Endodermal cell (in vitro differentiated cells): Measurements from ENCODE around the gene MT1M. TPM values are rescaled to one million over a fixed set of nuclear protein-coding genes. Genes with fewer than 3 reads are reported as not detected.
A peak's percentile ranks its signal among the peaks of the same experiment; 100 is the strongest.

Experiments used
- DNase-seq: peaks from one replicate; pipeline ENCODE4 v3.0.0-alpha.2; 2017
- H3K27ac ChIP-seq: 2 replicates; pipeline ENCODE4 v1.5.1; 2013; ENCODE audit warnings: mild to moderate bottlenecking, low read depth, low read length, moderate library complexity
- H3K27me3 ChIP-seq: 2 replicates; pipeline ENCODE4 v1.6.1; 2013; ENCODE audit warnings: mild to moderate bottlenecking, low read length, moderate library complexity; ENCODE audit not compliant: insufficient read depth, control insufficient read depth, poor library complexity, severe bottlenecking
- H3K36me3 ChIP-seq: 2 replicates; pipeline ENCODE4 v1.7.0; 2013; ENCODE audit warnings: mild to moderate bottlenecking, low read length, moderate library complexity; ENCODE audit not compliant: control insufficient read depth, insufficient read depth
- H3K4me1 ChIP-seq: one replicate; pipeline ENCODE4 v1.7.0; 2013; ENCODE audit warnings: low read length; ENCODE audit not compliant: control insufficient read depth, insufficient read depth
- H3K4me3 ChIP-seq: 2 replicates; pipeline ENCODE4 v1.5.1; 2013; ENCODE audit warnings: mild to moderate bottlenecking, low read length, moderate library complexity
- H3K9ac ChIP-seq: 2 replicates; pipeline ENCODE4 v1.6.1; 2013; ENCODE audit warnings: mild to moderate bottlenecking, low read length, moderate library complexity; ENCODE audit not compliant: poor library complexity, severe bottlenecking; ENCODE audit errors: extremely low read depth
- H3K9me3 ChIP-seq: 2 replicates; pipeline ENCODE4 v1.6.1; 2013; ENCODE audit warnings: mild to moderate bottlenecking, low read length, moderate library complexity; ENCODE audit not compliant: control insufficient read depth
- H3K27ac Mint-ChIP-seq: 2 replicates; pipeline ENCODE4 v1.8.0; 2020; ENCODE audit warnings: mixed read lengths
- H3K27me3 Mint-ChIP-seq: 2 replicates; pipeline ENCODE4 v1.8.0; 2021; ENCODE audit warnings: mild to moderate bottlenecking, mixed read lengths; ENCODE audit not compliant: insufficient read depth
- H3K36me3 Mint-ChIP-seq: 2 replicates; pipeline ENCODE4 v1.8.0; 2020; ENCODE audit warnings: low read depth, mixed read lengths
- H3K4me1 Mint-ChIP-seq: 2 replicates; pipeline ENCODE4 v1.8.0; 2020; ENCODE audit warnings: mixed read lengths
- H3K4me3 Mint-ChIP-seq: 2 replicates; pipeline ENCODE4 v1.8.0; 2020; ENCODE audit warnings: mild to moderate bottlenecking, moderate library complexity, mixed read lengths
- H3K9me3 Mint-ChIP-seq: 2 replicates; pipeline ENCODE4 v1.8.0; 2020; ENCODE audit warnings: mild to moderate bottlenecking, mixed read lengths
- WGBS, 2 experiments: methylation state at CpG; one replicate each; pipeline versions ENCODE4 v1.1.5 to v1.1.7; 2013; ENCODE audit warnings: missing lambda C conversion rate in 2 of 2, mixed read lengths in 1 of 2; ENCODE audit not compliant: insufficient coverage in 1 of 2, insufficient read length in 1 of 2; 5-methylcytosine and 5-hydroxymethylcytosine counted together
- total RNA-seq, 2 donors: library from RNA; stranded (reverse); fragmentation: NEBNext Ultra II Directional in 1 of 2; extraction: Animal tissue kit (Norgen Biotek cat#: 25700) in 1 of 2; gene quantifications; 2 replicates in 1 of 2; 3 replicates in 1 of 2; pipeline ENCODE4 v1.2.1, GENCODE V29; 2021
- TF ChIP-seq, protein P1 (sequence below): fragments of 200-600 bp; sonication (generic); conservative IDR thresholded peaks from 2 replicates; pipeline ENCODE4 v1.5.0; 2021; ENCODE audit warnings: antibody characterized with exemption, mild to moderate bottlenecking

The MT1M gene
- total RNA-seq, 2 donors from 2014 or later = not detected

DNA sequence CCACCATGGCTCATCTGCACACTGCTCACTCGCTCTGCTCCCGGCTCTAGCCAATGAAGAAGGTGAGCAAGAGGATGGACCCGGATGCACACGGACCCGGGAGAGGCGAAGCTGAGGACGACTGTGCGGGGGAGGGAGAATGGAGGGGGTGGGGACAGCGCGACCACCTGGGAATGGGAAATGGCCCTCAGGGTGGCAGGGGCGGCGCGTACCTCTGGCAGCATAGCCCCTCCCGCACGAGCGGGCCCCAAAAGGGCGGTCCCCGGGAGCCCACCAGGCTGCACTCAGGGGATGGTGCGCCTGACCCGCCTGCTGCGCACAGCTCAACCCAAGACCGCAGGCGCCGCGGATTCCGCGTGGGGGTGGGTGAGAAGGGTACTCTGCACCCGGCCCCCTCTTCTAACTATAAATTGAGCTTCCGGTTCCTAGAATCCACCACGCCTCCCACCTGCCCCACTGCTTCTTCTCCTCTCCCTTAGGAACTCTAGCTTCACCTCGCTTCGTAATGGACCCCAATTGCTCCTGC is 43.3 kb downstream of the MT1M start:
- 21 to 27% methylated on average over 3 to 32 of the region's 32 CpGs for WGBS, 2 experiments
- no peaks in the 10 kb centered on the region for H3K36me3 Mint-ChIP-seq
- Histone ChIP-seq H3K27ac (no peak overlapping the region), H3K9me3 (no peaks in the 10 kb centered on the region), H3K27me3 (peaks cover 84% of the 10 kb centered on the region), H3K4me1 (no peaks in the 10 kb centered on the region), H3K36me3 (no peaks in the 10 kb centered on the region), H3K4me3 (peak overlapping the region; percentile 74), H3K9ac (no peak overlapping the region)
- H3K9me3 Mint-ChIP-seq = no peaks in the 10 kb centered on the region
- DNase-seq = peak; percentile 84
- H3K4me1 Mint-ChIP-seq = peaks cover 19% of the 10 kb centered on the region
- peaks cover 64% of the 10 kb centered on the region for H3K27me3 Mint-ChIP-seq
- H3K27ac Mint-ChIP-seq = no peak overlapping the region
- peak overlapping the region; percentile 64 for H3K4me3 Mint-ChIP-seq
- TF ChIP-seq, protein P1, sequence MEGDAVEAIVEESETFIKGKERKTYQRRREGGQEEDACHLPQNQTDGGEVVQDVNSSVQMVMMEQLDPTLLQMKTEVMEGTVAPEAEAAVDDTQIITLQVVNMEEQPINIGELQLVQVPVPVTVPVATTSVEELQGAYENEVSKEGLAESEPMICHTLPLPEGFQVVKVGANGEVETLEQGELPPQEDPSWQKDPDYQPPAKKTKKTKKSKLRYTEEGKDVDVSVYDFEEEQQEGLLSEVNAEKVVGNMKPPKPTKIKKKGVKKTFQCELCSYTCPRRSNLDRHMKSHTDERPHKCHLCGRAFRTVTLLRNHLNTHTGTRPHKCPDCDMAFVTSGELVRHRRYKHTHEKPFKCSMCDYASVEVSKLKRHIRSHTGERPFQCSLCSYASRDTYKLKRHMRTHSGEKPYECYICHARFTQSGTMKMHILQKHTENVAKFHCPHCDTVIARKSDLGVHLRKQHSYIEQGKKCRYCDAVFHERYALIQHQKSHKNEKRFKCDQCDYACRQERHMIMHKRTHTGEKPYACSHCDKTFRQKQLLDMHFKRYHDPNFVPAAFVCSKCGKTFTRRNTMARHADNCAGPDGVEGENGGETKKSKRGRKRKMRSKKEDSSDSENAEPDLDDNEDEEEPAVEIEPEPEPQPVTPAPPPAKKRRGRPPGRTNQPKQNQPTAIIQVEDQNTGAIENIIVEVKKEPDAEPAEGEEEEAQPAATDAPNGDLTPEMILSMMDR = no peak

DNA sequence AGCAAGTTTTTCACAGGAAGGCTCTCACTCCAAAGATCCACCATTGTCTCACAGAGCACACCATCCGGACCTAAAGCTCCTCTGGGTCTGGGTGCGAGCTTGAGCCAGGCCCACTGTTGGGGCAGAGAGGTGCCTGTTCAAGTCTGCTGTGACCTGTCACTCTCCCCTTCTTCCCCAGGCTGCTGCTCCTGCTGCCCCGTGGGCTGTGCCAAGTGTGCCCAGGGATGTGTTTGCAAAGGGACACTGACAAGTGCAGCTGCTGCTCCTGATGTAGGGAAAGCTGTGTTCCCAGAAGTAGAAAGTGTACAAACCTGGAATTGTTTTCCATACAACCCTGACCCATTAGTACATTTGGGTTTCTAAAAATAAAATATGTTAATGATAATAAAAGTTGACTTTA is 45.0 kb downstream of the MT1M start:
- TF ChIP-seq, protein P1 = no peak
- H3K4me3 ChIP-seq = no peak overlapping the region
- no peak overlapping the region for H3K9ac ChIP-seq
- WGBS, 2 experiments = 78% methylated on average over 3 of the region's 3 CpGs; no CpG with 5 or more reads in 1 of the 2 experiments
- no peaks in the 10 kb centered on the region for H3K4me1 ChIP-seq
- Mint-ChIP-seq H3K36me3 (no peaks in the 10 kb centered on the region), H3K27ac (no peak overlapping the region), H3K4me1 (peaks cover 23% of the 10 kb centered on the region), H3K27me3 (peaks cover 62% of the 10 kb centered on the region), H3K4me3 (no peak overlapping the region), H3K9me3 (no peaks in the 10 kb centered on the region)
- DNase-seq = no peak
- no peaks in the 10 kb centered on the region for H3K36me3 ChIP-seq
- H3K27ac ChIP-seq = no peak overlapping the region
- no peaks in the 10 kb centered on the region for H3K9me3 ChIP-seq
- peaks cover 82% of the 10 kb centered on the region for H3K27me3 ChIP-seq

DNA sequence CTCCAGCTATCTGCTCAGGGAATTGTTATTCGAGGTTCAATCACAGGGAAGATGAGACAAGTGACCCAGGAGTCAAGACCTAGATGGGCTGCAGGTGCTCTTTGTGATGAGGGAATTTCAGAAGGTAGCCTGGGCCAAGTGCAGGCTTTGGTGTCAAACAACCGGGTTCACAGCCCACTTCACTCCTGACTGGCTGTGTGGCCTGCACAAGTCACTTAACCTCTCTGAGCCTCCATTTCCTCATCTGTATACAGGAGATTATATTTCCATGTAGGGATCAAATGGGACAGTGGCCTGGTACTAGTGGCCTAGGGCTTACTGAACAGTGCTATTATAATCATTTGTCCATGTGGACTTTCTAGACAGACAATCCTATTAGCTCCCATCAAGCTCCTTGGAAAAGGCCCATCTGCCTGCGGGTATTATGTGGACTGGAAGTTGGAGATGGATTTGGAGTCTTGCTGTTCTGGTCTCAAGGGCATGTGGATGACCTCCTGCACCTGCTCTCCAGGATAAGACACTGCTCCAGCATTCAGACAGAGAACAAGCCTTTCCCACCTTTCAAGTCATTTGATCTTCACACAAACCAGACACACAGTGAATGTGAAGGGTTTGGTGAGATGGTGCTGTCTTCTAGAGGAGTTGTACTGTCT is 46.7 kb downstream of the MT1M start:
- no peaks in the 10 kb centered on the region for H3K9me3 ChIP-seq
- Mint-ChIP-seq H3K4me3 (no peak overlapping the region), H3K27me3 (peaks cover 59% of the 10 kb centered on the region), H3K27ac (no peak overlapping the region), H3K9me3 (no peaks in the 10 kb centered on the region), H3K36me3 (no peaks in the 10 kb centered on the region), H3K4me1 (peaks cover 21% of the 10 kb centered on the region)
- H3K27ac ChIP-seq = no peak overlapping the region
- WGBS, 2 experiments = 92 to 96% methylated on average over 2 to 3 of the region's 3 CpGs
- H3K36me3 ChIP-seq = no peaks in the 10 kb centered on the region
- no peaks in the 10 kb centered on the region for H3K4me1 ChIP-seq
- no peak overlapping the region for H3K4me3 ChIP-seq
- H3K9ac ChIP-seq = no peak overlapping the region
- DNase-seq = no peak
- TF ChIP-seq, protein P1 = no peak
- peaks cover 81% of the 10 kb centered on the region for H3K27me3 ChIP-seq
